Stimulated activated CD8-positive, alpha-beta memory T cell treated with anti-CD3 and anti-CD28 coated beads, Interleukin-4, amount 100 ng/mL, for 1 hour (primary cell): ENCODE data around the gene LZTR1.
"Not testable (repeated sequence)": the region's sequence is repeated elsewhere in the genome, so short reads cannot be mapped to it uniquely, and the experiment has no call there.

Experiments used
- DNase-seq, 2 donors: peaks; one replicate each; pipeline ENCODE4 v3.0.0-alpha.2; 2020; ENCODE audit warnings: low read depth in 2 of 2, low spot score in 1 of 2

LZTR1 gene

DNA sequence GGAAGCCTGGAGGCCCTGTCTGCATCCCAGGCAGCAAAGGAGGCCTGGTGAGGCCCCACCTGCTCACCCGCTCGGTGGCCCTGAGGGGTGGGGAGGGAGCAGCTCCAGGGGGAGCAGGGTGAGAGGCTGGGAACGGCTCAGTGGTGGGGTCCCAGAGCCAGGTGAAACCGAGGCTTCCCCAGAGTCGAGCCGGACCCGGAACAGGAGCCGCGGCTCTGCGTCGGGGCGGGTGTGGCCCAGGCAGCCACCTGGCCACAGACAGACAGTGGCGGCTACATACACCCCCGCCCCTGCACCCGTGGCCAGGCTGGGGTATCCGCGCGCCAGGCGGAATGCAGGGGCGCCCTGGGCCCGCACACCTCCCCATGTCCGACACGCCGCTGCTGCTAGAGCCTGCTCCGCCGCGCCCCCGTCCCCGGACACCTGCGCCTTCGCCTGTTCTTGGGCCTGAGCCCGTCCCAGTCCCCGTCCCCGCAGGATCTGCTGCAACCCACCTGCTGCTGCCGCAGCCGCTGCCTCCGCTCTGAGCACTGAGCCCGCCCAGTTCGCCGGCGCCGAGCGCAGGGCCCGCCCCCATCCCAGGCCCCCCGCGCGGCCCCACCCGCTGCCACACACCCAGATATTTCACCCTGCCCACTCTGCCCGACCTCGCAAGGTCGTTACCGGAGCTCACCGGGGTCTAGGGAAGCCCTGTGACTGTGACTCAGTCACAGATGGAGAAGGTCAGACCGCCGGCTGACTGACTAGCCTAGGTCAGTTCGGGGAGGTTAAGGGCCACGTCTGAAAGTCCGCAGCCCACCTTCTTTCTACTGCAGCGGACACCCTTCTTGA is 50.2 kb downstream of the LZTR1 start, which contains the start of gene SLC7A4:
Gene SLC7A4 (minus strand): TSS at position 525 of the 831 bp plus-strand sequence. CDS start 749 bp downstream, outside the sequence.
- DNase-seq = no peak

DNA sequence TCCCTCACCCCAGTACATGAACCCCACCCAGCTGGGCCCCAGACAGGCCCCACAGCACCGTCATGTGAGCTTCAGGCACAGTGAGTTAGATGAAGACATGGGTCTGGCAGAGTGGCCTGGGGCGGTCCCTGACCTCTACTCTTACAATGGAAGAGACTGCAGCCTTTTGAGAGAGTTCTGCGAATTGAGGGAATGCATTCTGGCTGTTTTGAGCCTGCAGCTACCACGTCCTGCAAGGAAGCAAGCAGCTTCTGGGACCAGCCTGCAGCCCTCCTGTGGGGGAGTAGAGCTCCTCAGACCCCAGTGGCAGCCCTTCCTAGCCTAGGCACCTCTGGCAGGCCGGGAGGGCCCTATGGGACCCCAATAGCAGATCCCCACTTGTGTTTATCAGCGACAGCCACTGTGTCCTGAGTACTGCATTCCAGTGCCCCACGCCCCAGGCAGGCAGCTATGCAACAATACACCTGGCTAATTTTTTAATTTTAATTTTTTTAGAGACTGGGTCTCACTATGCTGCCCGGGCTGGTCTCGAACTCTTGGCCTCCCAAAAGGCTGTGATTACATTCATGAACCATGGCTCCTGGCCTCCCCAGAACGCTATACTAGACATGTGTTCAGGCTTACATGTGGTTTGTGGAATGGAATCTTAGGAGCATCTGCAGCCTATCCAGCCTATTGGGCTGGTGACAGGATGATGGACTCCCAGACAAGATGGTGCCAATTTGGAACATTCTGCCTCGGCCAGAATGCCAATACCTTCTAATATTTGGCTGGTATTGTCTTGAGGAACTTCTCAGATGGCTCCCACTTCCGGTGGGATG is 51.0 kb downstream of the LZTR1 start:
- no peak for DNase-seq

DNA sequence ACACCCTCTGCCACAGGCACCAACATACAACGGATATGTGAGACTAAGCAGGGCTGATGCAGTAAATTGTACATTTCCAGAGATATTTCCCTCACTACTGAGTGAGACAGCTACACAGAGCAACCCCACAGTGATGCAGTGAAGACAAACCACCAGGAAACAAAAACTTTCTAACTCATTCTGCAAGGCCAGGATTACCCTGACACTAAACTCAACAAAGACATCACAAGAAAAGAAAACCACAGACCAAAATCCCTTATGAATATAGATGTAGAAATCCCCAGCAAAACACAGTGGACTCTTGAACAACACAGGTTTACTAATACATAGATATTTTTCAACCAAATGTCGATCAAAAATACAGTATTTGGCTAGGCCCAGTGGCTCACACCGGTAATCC is 51.8 kb downstream of the LZTR1 start:
- DNase-seq = no peak

- DNase-seq = no peak
Measured at GRCh38 chr22:21034989-21035388, 52.9 kb downstream of the LZTR1 start.

DNA sequence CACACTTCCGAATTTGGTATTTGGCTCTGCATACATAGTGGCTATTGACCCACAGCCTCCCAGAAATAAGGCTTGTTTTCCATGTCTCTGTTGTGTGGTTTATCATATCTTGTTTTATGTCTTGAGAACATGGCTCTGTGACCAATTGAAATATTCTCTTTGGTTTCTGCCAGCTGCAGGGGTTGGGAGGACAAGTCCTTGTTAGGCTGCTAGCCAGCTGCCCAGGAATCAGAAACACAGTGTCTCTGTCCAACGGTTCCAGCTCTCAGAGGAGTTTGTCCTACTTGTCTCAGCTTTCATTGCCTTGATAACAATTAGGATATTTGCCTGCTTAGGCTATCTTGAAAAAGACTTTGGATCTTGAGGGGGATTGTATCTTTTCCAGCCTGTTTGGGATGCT is 56.3 kb downstream of the LZTR1 start:
- DNase-seq = no peak

GRCh38 chr22:21039158-21039557 is 57.1 kb downstream of the LZTR1 start:
- not testable (repeated sequence) for DNase-seq

DNA sequence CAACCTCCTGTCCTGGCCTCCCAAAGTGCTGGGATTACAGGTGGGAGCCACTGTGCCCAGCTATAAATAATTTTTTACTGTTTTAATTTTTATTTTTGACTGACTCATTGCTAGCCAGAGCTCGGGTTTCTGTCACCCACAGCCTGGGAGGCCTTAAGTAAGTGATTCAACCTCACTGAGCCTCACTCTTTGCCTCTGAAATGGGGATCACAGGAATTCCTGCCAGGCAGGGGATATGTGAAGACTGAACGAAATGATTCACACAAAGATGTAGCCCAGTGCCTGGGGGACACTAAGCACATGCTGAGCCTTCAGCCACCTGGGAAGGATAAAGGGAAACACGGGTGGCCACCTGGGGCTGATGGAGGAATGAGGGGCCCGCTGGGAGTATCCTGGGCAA is 59.8 kb downstream of the LZTR1 start:
- DNase-seq = no peak

DNA sequence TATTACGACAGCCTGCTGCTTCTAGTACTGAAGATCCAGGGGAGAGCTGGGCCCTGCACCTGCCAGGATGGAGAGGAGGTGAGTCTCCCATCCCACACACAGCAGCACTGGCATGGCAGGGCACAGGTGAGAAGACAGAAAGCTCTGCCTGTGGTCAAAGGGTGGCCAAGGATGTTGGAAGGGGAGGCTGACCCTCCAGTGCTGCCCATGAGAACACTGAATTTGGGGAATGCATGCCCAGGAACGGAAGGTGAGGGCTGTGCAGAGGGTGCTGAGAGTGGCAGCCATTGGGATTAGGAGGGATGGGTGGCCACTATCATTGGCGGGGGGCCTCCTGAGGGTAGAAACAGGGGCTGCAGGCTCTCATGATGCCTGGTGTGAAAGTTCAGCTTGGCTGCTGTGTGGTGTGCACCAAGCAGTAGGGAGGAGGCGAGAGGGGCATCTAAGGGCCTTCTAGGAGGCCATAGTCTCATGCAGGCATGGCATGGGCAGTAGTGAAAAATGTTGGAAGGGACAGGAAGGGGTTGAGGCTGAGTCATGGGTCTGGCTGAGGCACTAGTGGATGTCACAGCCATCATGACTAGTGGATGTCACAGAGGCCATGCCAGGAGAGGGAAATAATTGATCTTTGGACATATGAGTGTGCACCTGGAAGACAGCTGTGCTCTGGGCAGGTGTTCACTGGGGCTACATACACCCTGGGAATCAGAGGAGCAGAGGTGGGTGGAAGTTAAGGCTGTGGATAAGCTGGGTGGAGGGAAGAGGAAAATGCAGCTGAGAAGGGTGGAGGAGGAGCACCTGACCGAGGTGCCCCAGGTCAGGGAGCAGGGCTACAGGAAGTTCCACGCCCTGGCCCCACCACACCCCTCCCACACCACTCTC is 61.1 kb downstream of the LZTR1 start:
- no peak for DNase-seq

GRCh38 chr22:21043860-21044535 is 61.9 kb downstream of the LZTR1 start:
- no peak for DNase-seq

DNA sequence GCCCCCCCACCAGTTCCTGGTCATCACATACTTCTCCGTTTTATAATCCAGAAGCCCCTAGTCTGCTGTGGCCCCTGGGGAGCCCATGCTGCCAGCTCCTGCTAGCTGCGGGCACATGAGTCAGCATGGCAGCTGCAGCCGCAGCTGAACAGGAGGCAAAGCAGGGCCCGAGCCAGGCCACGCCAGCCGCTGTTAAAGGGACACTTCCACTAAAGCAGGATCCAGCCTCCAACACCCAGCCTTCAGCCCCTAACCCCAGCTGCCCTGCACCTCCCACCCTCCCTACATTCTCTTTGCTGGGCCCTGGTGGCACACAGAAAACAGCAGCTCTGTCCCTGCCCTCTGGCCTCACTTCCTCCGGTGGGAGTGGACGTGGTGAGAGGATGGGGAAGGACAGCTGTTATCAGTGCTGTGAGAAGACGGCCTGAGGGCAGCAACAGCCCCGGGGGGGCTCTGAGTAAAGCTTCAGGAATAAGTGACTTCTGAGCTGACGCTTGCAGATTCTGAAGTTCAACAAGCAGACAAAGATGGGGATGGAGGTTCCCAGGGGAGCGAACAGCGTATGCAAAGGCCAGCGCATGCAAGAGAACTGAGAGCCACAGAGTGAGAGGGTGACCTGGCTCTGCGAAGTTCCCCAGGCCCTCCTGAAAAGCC is 63.0 kb downstream of the LZTR1 start:
- no peak for DNase-seq

DNA sequence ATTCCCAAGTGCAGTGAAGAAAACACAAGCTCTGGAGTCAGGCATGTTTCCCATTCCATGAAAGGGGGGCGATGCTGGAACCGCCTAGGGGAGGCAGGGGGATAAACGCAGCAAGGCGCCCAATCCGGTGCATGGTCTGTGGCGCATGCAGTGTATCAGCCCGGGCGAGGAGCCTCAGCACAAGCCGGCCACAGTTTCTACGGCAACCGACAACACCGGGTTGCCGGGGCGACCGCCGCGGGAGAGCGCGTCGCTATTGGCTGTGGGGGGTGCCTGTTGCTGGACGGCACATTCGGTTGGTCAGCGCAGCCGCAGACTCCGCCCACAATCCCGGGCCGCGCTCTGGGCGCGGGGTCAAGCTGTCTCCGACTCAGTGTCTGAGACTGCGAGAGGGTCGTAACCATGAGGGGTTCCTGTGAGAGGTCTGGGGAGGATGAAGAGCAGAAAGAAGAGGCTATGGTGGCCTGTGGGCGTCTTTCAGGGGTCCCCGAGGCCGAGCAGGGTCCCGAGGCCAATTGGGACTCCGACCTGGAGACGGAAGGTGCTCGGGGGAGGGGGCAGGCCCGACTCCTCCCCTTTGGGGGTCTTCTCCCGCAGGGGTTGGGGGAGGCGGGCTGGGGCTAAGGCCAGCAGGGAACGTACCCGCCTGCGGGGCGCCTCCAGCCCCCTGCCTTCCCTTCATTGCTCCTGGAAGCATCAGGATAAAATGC is 63.6 kb downstream of the LZTR1 start, which contains the start of gene LRRC74B:
Gene LRRC74B (plus strand): TSS at position 362 of the 710 bp plus-strand sequence. CDS start 41 bp downstream, at position 403.
- peak; percentile 36 to 40 for DNase-seq

DNA sequence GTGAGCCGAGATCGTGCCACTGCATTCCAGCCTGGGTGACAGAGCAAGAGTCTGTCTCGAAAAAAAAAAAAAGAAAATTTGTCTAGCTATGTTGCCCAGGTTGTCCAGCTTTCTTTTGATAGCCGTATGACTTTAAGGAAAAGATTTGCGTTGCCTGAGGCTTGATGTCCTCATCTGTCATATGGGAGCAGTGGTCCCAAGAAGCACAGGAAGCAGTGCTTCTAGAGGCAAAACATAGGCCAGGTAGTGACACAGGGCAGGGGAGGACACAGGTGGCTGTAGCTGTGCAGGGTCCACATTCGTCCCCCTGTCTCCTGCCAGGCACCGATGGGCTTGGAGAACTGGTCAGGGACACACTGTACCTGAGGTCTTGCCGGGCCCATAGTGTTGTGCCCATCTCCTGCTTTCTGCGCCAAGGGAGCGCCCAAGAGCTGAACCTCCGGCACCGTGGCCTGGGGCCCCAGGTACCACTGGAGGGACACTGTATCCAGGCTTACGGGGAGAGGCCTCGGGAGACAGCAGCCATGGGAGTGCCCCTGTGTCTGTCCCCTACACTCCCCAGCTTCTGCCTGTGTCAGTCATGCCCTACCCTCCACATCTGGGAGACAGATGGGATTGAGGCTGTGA is 65.1 kb downstream of the LZTR1 start:
- no peak for DNase-seq

DNA sequence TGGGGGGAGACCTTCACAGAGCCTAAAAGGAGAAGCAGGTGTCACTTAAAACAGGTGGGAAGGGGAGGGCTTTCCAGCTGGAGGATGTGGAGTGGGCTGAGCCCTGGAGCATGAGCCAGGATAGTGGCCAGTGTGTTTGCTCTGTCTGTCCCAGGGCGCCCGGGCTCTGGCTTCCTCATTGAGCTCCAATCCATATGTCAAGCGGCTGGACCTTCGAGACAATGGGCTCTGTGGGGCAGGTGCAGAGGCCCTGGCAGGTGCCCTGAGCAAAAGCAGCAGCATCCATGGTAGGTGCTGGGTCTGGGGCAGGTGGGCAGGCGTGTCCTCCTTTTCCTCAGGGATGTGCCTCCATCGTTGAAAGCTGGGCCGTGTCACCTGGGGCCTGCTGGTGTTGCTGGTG is 65.6 kb downstream of the LZTR1 start:
- no peak for DNase-seq

GRCh38 chr22:21048448-21048847 is 66.4 kb downstream of the LZTR1 start:
- DNase-seq = not testable (repeated sequence)
